Kasumi-1 (cell line): ENCODE measurements around the gene NFE2L3.
A peak's percentile ranks its signal among the peaks of the same experiment; 100 is the strongest.

Experiments
- DNase-seq, 2 experiments: peaks; one replicate each; lab custom pipeline; 2025; lab: John Stamatoyannopoulos, UW

The NFE2L3 gene

GRCh38 chr7:26199301-26200037 lies 47.5 kb downstream of the NFE2L3 start:
- DNase-seq = peak; percentile 76 to 77

GRCh38 chr7:26200038-26200443 lies 48.0 kb downstream of the NFE2L3 start:
- DNase-seq = peak; percentile 80 to 81

GRCh38 chr7:26200444-26201246 lies 48.6 kb downstream of the NFE2L3 start, which contains the start of gene HNRNPA2B1:
HNRNPA2B1 (minus strand) TSS chr7:26200746; CDS start chr7:26200577, 169 bp downstream.
- DNase-seq = peak; percentile 100

- peak; percentile 96 for DNase-seq
Measured at GRCh38 chr7:26201247-26202018, 49.4 kb downstream of the NFE2L3 start, which contains the start of gene CBX3. CBX3 (plus strand) TSS chr7:26201745; CDS start chr7:26202999, 1,254 bp downstream.

GRCh38 chr7:26202019-26202990 lies 50.3 kb downstream of the NFE2L3 start:
- peak; percentile 69 to 84 for DNase-seq

- peak in 1 of 2 experiments; percentile 69 for DNase-seq
Measured at GRCh38 chr7:26203016-26203415, 51.0 kb downstream of the NFE2L3 start.

GRCh38 chr7:26208040-26208439 lies 56.0 kb downstream of the NFE2L3 start:
- no peak for DNase-seq

- DNase-seq = no peak
Measured at GRCh38 chr7:26212921-26213718, 61.1 kb downstream of the NFE2L3 start.

- DNase-seq = peak; percentile 27 to 31
Measured at GRCh38 chr7:26213807-26214515, 62.0 kb downstream of the NFE2L3 start.

- DNase-seq = no peak
Measured at GRCh38 chr7:26216049-26216448, 64.1 kb downstream of the NFE2L3 start.

GRCh38 chr7:26224359-26224758 lies 72.4 kb downstream of the NFE2L3 start:
- DNase-seq = no peak

GRCh38 chr7:26227987-26228386 lies 76.0 kb downstream of the NFE2L3 start:
- no peak for DNase-seq

- DNase-seq = no peak
Measured at GRCh38 chr7:26233902-26234511, 82.0 kb downstream of the NFE2L3 start.
